OCI-LY1 (cell line): ENCODE measurements around the gene POLR3E.

Experiments used
- H2AFZ ChIP-seq: fragments of 200-600 bp; sonication (generic), shearing (Covaris generic); 2 replicates; pipeline ENCODE4 v1.6.0; 2014; ENCODE audit warnings: antibody characterized with exemption, mild to moderate bottlenecking, low read length
- H3F3A ChIP-seq: fragments of 200-600 bp; sonication (generic), shearing (Covaris generic); 2 replicates; pipeline ENCODE4 v1.6.0; 2014; ENCODE audit warnings: mild to moderate bottlenecking, antibody characterized with exemption, low read length, moderate library complexity; ENCODE audit not compliant: insufficient read depth
- H3K27ac ChIP-seq: fragments of 200-600 bp; sonication (generic); 2 replicates; pipeline ENCODE4 v1.5.1; 2014; ENCODE audit warnings: low read length, mixed run types, mild to moderate bottlenecking, low read depth; ENCODE audit not compliant: poor library complexity, severe bottlenecking
- H3K27me3 ChIP-seq: fragments of 200-600 bp; sonication (generic); 2 replicates; pipeline ENCODE4 v1.6.0; 2014; ENCODE audit warnings: antibody characterized with exemption, mild to moderate bottlenecking, low read length, moderate library complexity; ENCODE audit not compliant: insufficient read depth
- H3K36me3 ChIP-seq: fragments of 200-600 bp; sonication (generic); 2 replicates; pipeline ENCODE4 v1.6.1; 2014; ENCODE audit warnings: mild to moderate bottlenecking, antibody characterized with exemption, low read length, moderate library complexity, mixed read lengths; ENCODE audit not compliant: insufficient read depth
- H3K4me1 ChIP-seq: fragments of 200-600 bp; sonication (generic); 2 replicates; pipeline ENCODE4 v1.5.1; 2014; ENCODE audit warnings: mild to moderate bottlenecking, low read length, moderate library complexity; ENCODE audit not compliant: insufficient read depth, severe bottlenecking
- H3K4me2 ChIP-seq: fragments of 200-600 bp; sonication (generic), shearing (Covaris generic); 2 replicates; pipeline ENCODE4 v1.6.1; 2014; ENCODE audit warnings: low read length
- H3K4me3 ChIP-seq: fragments of 200-600 bp; sonication (generic); 2 replicates; pipeline ENCODE4 v1.5.1; 2014; ENCODE audit warnings: low read length, low read depth, mild to moderate bottlenecking, mixed read lengths; ENCODE audit not compliant: poor library complexity, severe bottlenecking
- H3K79me2 ChIP-seq: fragments of 200-600 bp; shearing (Covaris generic); 2 replicates; pipeline ENCODE4 v1.6.1; 2016; ENCODE audit warnings: mixed run types, low read length, mixed read lengths; ENCODE audit not compliant: insufficient read depth
- H3K9ac ChIP-seq: fragments of 200-600 bp; sonication (generic), shearing (Covaris generic); 2 replicates; pipeline ENCODE4 v1.6.1; 2014; ENCODE audit warnings: mild to moderate bottlenecking, low read length, mixed read lengths
- H3K9me2 ChIP-seq: fragments of 200-600 bp; sonication (generic), shearing (Covaris generic); 2 replicates; pipeline ENCODE4 v1.6.1; 2014; ENCODE audit warnings: low read depth, mild to moderate bottlenecking, low read length, mixed read lengths
- H3K9me3 ChIP-seq: fragments of 200-600 bp; shearing (Covaris generic); 2 replicates; pipeline ENCODE4 v1.6.1; 2014; ENCODE audit warnings: low read length, mixed read lengths
- H4K20me1 ChIP-seq: fragments of 200-600 bp; sonication (generic), shearing (Covaris generic); 2 replicates; pipeline ENCODE4 v1.6.0; 2016; ENCODE audit warnings: mild to moderate bottlenecking, low read length; ENCODE audit not compliant: insufficient read depth
- CTCF ChIP-seq: fragments of 200-600 bp; sonication (generic), shearing (Covaris generic); IDR thresholded peaks from 2 replicates; pipeline ENCODE4 v1.5.1; 2017; ENCODE audit warnings: mild to moderate bottlenecking, antibody characterized with exemption, low read length, moderate library complexity, mixed read lengths
- EZH2 ChIP-seq: fragments of 200-600 bp; sonication (generic), shearing (Covaris generic); IDR thresholded peaks from 2 replicates; pipeline ENCODE4 v1.8.0; 2017; ENCODE audit warnings: borderline replicate concordance, mixed run types, mild to moderate bottlenecking, antibody characterized with exemption, low read length, moderate library complexity, mixed read lengths

The POLR3E gene

DNA sequence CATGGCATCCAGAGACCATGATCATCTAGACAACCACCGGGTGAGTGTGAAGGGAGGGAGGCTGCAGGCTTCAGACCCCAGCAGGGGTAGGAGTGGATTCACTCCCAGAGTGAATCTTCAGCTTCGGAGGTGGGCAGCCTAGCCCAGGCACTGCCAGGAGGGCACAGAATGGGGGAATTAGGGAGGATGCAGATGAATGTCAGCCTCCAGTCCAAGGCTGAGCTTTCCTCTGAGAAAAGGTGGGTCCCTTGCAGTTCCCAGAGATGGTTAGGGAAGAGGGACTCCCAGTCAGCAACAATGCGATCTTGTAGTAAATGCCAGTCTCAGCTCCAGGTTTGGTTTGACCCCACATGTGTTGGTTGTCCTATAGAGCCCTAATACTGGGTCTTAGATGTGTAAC, 36.7 kb upstream of the POLR3E start:
- no peak overlapping the region for H3K4me3 ChIP-seq
- H3F3A ChIP-seq, result no peaks in the 10 kb centered on the region
- no peak overlapping the region for H3K4me2 ChIP-seq
- H4K20me1 ChIP-seq, result no peaks in the 10 kb centered on the region
- no peak overlapping the region for H3K9ac ChIP-seq
- H2AFZ ChIP-seq, result no peak overlapping the region
- no peaks in the 10 kb centered on the region for H3K27me3 ChIP-seq
- TF ChIP-seq EZH2 (no peak), CTCF (no peak)
- H3K79me2 ChIP-seq, result no peaks in the 10 kb centered on the region
- no peaks in the 10 kb centered on the region for H3K4me1 ChIP-seq
- peaks cover 56% of the 10 kb centered on the region for H3K36me3 ChIP-seq
- peaks cover 8% of the 10 kb centered on the region for H3K9me3 ChIP-seq
- no peaks in the 10 kb centered on the region for H3K9me2 ChIP-seq
- no peak overlapping the region for H3K27ac ChIP-seq

GRCh38 chr16:22262460-22262859, 34.7 kb upstream of the POLR3E start:
- no peak overlapping the region for H3K27ac ChIP-seq
- H3K4me3 ChIP-seq, result no peak overlapping the region
- peaks cover 8% of the 10 kb centered on the region for H3K9me3 ChIP-seq
- no peak for TF ChIP-seq CTCF
- TF ChIP-seq EZH2, result no peak
- no peaks in the 10 kb centered on the region for H3K9me2 ChIP-seq
- no peaks in the 10 kb centered on the region for H3F3A ChIP-seq
- no peak overlapping the region for H3K9ac ChIP-seq
- H3K79me2 ChIP-seq, result no peaks in the 10 kb centered on the region
- H3K4me2 ChIP-seq, result no peak overlapping the region
- H3K4me1 ChIP-seq, result no peaks in the 10 kb centered on the region
- no peaks in the 10 kb centered on the region for H3K27me3 ChIP-seq
- no peaks in the 10 kb centered on the region for H4K20me1 ChIP-seq
- H2AFZ ChIP-seq, result no peak overlapping the region
- peaks cover 50% of the 10 kb centered on the region for H3K36me3 ChIP-seq

DNA sequence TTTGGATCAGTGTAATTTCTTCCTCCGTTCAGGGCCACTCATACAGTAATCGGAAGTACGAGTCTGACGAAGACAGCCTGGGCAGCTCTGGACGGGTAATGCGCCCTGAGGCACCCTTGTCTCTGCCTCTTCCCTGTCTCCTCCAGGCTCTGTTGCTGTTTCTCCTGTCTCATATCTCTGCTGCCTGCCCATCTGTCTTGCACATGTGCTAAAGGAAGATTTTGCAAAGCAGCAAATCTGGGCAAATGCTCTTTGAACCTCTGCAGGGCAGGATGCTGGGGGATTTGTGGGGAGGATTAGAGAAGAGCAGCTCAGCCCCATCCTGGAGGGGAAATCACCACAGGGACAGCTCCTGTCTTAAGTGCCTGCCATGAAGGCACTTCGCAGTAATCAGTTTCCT, 32.4 kb upstream of the POLR3E start:
- Histone ChIP-seq H4K20me1 (no peaks in the 10 kb centered on the region), H3K9ac (no peak overlapping the region), H3K9me2 (no peaks in the 10 kb centered on the region), H3K4me1 (no peaks in the 10 kb centered on the region), H2AFZ (no peak overlapping the region), H3K4me2 (no peak overlapping the region), H3F3A (no peaks in the 10 kb centered on the region), H3K27ac (no peak overlapping the region), H3K79me2 (no peaks in the 10 kb centered on the region), H3K9me3 (peaks cover 8% of the 10 kb centered on the region), H3K27me3 (no peaks in the 10 kb centered on the region), H3K36me3 (peaks cover 38% of the 10 kb centered on the region), H3K4me3 (no peak overlapping the region)
- TF ChIP-seq CTCF, result no peak
- TF ChIP-seq EZH2, result no peak
